ENCODE results near the gene AGO3. TPM values are rescaled to one million over a fixed set of nuclear protein-coding genes. Genes with fewer than 3 reads are reported as not detected.

Gene AGO3
- total and polyA plus RNA-seq, 2 of the 13 experiments (the other 11 are each of a cell fraction or from before 2014, with no cell fraction given), result 21.2 to 27.1 TPM

DNA sequence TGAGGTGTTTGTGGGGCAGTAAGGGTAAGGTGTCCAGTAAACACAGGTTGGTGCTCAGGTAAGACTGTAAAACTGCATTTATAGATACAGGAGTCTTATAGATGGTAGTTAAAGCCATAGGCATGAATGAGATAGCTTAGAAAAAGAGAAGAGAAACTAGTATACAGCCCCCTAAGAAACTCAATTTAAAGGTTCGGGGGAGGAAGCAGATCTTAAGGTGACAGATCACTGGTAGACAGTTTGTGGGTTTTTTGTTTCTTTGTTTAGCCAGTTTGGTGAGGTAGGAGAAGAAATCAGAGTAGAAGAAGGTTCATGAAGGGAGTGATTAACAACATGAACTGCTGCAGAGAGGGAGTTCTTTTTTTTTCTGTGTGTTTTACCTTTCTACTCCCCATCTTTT is 6.1 kb upstream of the AGO3 start (continued):
- TF ChIP-seq HES4 (CRISPR knock-in tag; IDR thresholded peaks at IDR 0.05; ENCODE audit: borderline replicate concordance) (no peak), HIVEP1 (CRISPR knock-in tag; IDR thresholded peaks at IDR 0.05) (no peak)

DNA sequence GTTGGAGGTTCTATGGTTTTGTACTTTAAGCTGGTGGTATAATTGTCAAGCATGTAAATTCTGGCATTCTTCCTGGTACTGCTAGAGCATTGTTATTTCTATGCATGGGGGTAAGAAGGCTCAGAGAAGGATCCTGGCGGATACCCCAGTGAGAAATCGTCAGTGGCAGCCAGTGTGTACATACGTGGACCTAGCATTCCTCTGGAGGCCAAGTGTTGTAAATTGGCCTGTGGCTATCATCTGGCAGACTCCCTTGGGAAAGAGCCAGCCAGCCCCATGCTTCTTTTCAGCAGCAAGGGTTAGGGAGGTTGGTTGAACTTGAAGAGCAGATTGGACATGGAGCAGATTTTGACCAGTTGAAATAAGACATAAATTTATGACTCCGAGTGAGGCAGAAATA is 5.2 kb upstream of the AGO3 start:
- TF ChIP-seq ZNF557 (CRISPR knock-in tag; IDR thresholded peaks at IDR 0.05), result no peak
- TF ChIP-seq, protein P1, sequence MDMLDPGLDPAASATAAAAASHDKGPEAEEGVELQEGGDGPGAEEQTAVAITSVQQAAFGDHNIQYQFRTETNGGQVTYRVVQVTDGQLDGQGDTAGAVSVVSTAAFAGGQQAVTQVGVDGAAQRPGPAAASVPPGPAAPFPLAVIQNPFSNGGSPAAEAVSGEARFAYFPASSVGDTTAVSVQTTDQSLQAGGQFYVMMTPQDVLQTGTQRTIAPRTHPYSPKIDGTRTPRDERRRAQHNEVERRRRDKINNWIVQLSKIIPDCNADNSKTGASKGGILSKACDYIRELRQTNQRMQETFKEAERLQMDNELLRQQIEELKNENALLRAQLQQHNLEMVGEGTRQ (IDR thresholded peaks at IDR 0.05; ENCODE audit: low read depth, low read length), result no peak
- TF ChIP-seq, protein P1 (CRISPR knock-in tag; IDR thresholded peaks at IDR 0.05; ENCODE audit: borderline replicate concordance), result no peak
- no peak for ATAC-seq
- no peaks in the 10 kb centered on the region for H3K79me2 ChIP-seq (ENCODE audit: insufficient read depth, low read length)
- H3K36me3 ChIP-seq (replicated peaks in 1 of 2; ENCODE audit: control insufficient read depth in 1 of 2, insufficient read depth in 2 of 2, low read length in 2 of 2), result 0 out of 5 replicates have a peak, but pooled peaks cover 0 to 10% of the 10 kb centered on the region in 2 experiments
- no peaks in the 10 kb centered on the region for H4K20me1 ChIP-seq (ENCODE audit: insufficient read depth, low read length)
- DNase-seq (ENCODE audit: low spot score), result no peak
- H3K4me2 ChIP-seq (ENCODE audit: low read depth, low read length), result no peak overlapping the region
- WGBS (ENCODE audit: low lambda C conversion rate), result 94% methylated on average over 4 of the region's 4 CpGs
- no peaks in the 10 kb centered on the region for H3K9me3 ChIP-seq (ENCODE audit: low read length)
- intact Hi-C loops (cut with micrococcal nuclease; ENCODE audit: unreplicated experiment) (no loop called here), in situ Hi-C loops (cut with HindIII; ENCODE audit: extremely low pct_ligation_motif_present, low pct_unique_long_range_greater_than_20kb) (no loop called here)
- FAIRE-seq, result no peak
- no peak overlapping the region for H3K27ac ChIP-seq (ENCODE audit: extremely low read length, insufficient read depth, low read length)
- ChIA-PET POLR2A (no interaction called here), CTCF (ENCODE audit: low intra/inter-chr PET ratio, low total read pairs) (no interaction called here)
- H2AFZ ChIP-seq (ENCODE audit: low read length), result no peak overlapping the region
- no peak overlapping the region for H3K4me3 ChIP-seq (replicated peaks in 1 of 3; ENCODE audit: insufficient read depth in 1 of 3, low read depth in 2 of 3, low read length in 3 of 3)
- H3K9ac ChIP-seq (ENCODE audit: insufficient read depth, low read depth, low read length), result no peak overlapping the region
- no TSS peak for BruUV-seq (replicated peaks)
- no peaks in the 10 kb centered on the region for H3K27me3 ChIP-seq (ENCODE audit: control insufficient read depth in 1 of 2, insufficient read depth in 2 of 2, low read length in 2 of 2)
- peaks cover 6% of the 10 kb centered on the region; the same call in 1 of the 2 replicates for H3K4me1 ChIP-seq (ENCODE audit: insufficient read depth, low read length)
